Measurements from ENCODE around the gene ANKRD52.
A peak's percentile ranks its signal among the peaks of the same experiment; 100 is the strongest.
"Not testable (repeated sequence)": the region's sequence is repeated elsewhere in the genome, so short reads cannot be mapped to it uniquely, and the experiment has no call there.

The ANKRD52 gene

DNA sequence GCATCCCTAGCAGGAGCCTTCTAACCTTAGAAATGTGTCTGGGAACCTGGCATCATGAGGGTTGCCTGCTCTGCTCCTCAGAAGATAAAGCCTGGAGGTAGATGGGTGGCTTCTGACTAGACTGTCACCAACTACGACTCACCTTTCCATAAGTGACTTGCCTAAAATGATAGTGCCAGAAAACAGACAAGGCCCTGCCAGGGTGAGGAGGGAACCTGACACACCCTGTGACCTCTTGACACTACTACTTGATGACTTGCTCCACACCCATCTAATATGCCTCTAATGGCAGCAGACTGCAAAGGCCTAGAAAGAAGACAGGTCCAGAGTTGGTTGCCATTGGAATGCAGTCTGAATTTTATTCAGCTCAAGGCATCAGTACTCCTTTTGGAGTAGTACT, 45.8 kb downstream of the ANKRD52 start:
- DNase-seq (ENCODE audit: low read depth in 2 of 3, low spot score in 2 of 3) = no peak

DNA sequence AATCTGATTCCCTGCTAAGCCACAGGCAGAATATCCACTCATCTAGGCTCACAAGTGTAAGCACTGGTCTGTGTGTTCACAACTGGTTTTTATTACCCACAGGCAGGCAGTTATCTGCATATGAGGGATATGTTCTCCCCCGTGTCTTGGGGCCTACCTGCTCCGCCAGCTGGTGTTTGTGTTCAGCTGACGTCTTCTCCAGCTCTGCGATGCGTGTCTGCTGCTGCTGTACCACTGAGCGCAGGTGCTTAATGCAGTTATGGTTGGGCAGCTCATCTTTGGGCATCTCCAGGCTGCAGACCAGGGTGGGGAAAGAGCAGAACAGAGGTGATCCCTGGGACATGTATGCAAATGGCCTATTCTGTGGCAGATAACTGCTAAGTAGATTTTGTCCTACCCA, 50.2 kb downstream of the ANKRD52 start:
- no peak for DNase-seq (ENCODE audit: low read depth in 2 of 3, low spot score in 2 of 3)

DNA sequence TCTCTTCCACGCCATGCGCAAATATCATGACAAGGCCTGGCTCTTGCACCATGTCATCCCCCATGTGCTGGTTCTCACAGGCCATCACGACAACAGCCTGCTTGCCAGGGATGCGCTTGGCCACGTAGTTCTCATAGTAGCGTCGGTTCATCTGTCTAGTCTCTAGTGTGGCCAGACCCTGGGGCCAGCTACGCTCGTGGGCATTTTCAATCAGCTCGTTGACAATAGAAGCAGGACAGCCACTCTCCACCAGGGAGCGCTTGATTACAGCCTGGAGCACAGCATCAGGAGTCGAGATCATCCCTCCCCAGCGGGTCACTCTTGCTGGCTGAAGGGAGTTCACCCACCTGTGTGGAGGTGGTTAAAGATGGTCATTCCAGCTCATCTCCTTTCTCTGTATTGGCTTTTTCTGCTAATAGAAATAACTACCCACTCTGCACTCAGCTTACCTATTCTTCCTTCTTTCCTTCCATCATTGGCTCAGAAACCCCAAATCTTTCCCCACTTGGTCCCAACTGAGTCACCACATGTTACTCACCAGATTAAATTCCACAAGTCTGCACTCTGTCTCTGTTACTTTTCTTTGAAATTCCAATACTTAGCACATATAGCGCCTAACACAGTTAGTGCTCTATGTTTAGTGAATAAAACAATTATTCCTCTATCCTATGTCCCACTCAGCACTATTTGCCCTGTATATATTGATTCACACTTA, 51.6 kb downstream of the ANKRD52 start:
- no peak for DNase-seq (ENCODE audit: low read depth in 2 of 3, low spot score in 2 of 3)

DNA sequence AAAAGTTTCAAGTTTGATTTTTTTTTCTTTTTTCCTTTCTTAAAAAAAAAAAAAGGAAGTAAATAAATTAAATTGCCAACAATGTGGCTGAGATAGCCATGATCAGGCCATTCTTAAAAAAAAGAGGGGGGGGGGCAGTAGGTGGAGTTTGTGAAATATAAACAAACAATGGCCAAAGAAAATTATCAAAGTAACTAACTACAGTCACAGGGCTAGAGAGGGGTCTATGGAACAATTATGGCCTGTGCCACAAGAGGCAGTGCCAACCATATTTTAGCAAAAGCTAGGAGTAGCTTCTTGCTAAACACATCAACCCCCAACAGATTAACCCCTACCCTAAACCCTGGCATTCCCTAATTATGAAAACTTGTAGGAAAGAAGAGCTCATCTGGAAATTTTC, 52.7 kb downstream of the ANKRD52 start:
- DNase-seq (ENCODE audit: low read depth in 2 of 3, low spot score in 2 of 3) = no peak

DNA sequence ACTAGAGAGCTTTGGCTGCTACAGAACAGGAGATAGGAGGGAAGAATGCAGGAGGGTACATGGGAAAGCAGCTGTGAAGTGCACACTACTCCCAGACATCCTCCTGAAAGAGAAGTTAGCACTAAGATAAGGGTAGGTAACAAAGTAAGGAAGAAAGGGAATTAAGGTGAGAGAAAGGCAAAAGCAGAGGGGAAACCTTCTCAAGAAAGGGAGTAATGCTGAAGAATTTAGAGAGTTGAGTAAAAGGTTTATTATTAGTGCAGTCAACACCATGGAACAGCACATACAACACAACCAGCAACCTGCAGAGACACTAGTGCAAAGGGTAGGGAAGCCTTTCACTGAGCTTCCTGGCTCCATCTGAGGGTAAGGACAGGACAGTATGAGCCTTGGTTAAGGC, 53.9 kb downstream of the ANKRD52 start:
- DNase-seq (ENCODE audit: low read depth in 2 of 3, low spot score in 2 of 3) = no peak

DNA sequence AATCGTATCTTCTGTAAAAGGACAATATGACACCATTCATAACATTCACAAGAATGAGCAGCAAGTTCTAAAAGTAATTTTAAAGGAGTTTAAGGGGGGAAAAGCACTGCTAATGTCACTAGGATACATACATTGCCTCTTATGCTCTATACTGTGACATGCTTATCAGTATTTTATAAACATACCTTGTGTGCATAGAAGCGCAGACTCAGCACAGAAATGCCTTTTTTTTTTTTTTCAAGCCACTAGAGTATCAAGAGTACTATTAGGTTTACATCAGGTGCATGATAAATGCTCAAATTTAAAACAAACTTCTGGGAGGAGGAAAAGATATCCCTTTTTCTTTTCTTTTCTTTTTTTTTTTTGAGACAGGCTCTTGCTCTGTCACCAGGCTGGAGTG, 55.3 kb downstream of the ANKRD52 start:
- no peak for DNase-seq (ENCODE audit: low read depth in 2 of 3, low spot score in 2 of 3)

DNA sequence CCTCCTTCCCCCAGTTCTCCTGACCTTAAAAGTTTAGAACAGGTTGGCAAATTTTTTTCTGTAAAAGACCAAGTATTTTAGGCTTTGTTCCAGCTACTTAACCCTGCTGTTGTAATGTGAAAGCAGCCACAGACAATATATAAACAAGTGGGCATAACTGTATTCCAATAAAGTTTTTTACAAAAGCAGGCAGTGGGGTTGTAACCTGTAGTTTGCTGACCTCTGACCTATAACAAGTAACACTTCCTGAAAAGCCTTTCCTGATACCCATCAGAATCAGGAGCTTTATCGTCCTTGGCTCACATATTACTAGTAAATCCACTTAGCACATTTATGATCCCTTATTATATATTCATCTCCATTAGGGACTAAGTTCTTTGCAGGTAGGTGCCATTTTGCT, 55.8 kb downstream of the ANKRD52 start:
- DNase-seq (ENCODE audit: low read depth in 2 of 3, low spot score in 2 of 3) = no peak

DNA sequence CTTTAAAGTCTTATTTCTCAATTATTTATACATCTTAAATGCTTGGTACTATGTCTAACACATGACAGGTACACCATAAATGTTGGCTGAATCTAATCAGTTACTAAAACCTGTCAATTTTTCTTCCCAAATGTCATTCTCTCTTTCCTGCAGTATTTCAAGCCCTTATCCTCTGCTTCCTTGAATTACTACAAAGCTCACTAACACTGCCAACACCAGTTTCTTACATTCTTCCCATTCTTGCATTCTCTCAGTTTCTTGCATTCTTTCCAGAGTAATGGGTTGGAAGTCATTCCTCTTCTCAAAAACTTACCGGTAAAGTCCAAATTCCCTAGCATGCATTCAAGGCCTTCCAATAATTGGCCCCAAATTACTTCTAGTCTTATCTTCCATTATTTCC, 59.3 kb downstream of the ANKRD52 start:
- DNase-seq (ENCODE audit: low read depth in 2 of 3, low spot score in 2 of 3) = no peak

DNA sequence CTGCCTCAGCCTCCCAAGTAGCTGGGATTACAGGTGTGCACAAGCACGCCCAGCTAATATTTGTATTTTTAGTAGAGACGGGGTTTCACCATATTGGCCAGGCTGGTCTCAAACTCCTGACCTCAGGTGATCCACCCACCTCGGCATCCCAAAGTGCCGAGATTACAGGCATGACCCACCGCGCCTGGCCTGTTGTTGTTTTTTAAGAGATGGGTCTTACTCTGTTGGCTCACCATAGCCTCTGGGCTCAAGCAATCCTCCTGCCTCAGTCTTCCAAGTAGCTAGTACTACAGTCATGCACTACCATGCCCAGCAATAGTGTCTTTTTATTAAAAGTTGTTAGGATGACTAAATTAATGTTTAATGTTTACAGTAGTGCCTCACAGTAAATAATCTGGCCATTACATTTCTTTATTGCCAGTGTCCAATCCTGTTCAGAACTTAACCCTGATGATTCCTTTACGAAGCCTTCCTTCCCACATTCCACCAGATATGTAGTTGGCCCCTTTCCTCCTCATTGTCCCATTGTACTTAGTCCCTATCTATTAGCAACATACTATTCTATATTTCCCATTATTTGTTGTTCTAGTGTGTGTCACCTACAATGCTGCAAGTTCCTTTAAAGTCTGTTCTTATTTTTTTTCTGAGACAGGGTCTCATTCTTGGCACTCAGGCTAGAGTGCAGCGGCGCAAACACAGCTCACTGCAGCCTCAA, 60.1 kb downstream of the ANKRD52 start:
- no peak for DNase-seq (ENCODE audit: low read depth in 2 of 3, low spot score in 2 of 3)

DNA sequence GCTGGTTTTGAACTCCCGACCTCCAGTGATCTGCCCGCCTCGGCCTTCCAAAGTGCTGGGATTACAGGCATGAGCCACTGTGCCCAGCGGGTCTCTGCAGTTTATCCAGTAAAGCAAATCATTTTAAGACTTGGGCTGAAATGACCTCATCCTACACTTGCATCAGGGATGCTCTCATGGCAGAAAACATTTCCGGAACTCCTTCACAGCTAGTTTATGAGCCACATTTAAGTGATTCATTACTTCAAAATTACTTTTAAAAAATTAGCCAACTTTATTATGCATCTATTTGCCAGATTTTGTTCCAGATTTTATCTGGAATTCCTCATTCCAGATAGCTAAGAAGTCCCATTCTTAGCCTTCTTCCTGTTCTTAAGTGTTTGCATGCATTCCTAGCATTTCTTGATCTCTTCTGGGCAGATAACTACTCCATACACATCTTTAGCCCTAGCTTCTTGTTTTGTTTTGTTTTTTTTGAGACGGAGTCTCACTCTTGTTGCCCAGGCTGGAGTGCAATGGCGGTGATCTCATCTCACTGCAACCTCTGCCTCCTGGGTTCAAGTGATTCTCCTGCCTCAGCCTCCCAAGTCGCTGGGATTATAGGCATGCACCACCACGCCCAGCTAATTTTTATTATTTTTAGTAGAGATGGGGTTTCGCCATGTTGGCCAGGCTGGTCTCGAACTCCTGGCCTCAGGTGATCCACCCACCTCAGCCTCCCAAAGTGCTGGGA, 61.2 kb downstream of the ANKRD52 start:
- not testable (repeated sequence) for DNase-seq (ENCODE audit: low read depth in 2 of 3, low spot score in 2 of 3)

DNA sequence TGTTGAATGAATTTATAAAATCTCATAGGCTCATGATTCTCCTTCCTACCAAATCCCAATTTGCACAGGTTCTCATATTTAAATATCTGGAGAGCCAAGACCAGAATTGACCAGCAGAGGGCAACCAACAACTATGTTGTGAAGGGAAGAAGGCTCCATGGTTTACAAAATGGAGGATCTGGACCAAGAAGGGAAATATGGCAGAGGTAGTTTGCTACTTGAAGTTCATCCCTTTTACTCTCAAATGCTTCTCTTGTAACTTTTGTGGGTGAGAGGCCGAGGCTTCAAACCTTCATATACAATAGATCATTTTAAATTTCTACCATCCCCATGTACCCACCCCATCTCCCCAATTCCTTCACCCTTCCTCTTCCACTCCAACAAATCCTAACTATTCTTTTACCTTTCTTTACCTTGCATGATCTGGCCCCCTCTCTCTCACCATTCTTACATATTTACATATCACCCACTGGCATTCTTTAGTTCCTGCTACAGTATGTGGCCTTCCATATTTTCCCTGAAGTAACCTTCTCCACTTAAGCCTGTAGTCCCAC, 65.1 kb downstream of the ANKRD52 start:
- DNase-seq (ENCODE audit: low read depth in 2 of 3, low spot score in 2 of 3) = peak in 1 of 3 experiments; percentile 33

DNA sequence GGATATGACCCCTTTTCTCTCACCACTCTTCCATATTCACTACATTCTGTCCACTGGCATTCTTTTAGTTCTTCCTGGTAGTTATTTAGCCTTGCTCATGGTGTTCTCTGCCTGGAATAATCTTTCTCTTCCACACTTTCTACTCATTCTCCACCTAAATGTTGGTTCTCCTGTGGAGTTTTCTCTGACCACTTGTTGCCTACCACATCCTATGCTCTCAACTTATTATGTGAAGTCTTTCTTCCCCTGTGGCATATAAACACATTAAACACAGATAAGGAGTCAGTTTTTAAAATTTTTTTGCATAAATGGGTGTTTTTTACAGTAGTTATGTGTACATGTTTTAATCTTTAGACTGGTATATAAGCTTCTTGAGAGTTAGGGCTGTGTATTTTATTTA, 65.6 kb downstream of the ANKRD52 start:
- DNase-seq (ENCODE audit: low read depth in 2 of 3, low spot score in 2 of 3) = no peak

DNA sequence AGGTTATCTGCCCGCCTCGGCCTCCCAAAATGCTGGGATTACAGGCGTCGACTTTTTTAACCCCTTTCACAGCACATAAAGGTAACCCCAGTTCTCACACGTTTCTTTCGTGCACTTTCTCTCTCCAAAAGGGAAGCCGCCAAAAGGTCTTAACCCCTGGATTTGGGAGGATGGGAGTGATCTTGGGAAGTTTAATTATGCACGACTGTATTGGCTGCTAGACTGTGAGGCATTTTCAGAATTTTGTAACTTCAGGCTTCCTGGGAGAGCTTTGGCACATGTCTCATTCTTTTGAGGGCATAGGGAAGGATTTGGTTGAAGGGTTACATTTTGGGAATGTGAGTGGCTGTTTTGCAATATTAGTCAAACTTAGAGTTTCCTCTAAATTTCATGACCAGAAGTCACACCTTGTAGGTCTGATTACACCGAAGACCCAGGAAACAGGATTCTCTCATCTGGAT, 67.5 kb downstream of the ANKRD52 start:
- DNase-seq (ENCODE audit: low read depth in 2 of 3, low spot score in 2 of 3) = no peak

DNA sequence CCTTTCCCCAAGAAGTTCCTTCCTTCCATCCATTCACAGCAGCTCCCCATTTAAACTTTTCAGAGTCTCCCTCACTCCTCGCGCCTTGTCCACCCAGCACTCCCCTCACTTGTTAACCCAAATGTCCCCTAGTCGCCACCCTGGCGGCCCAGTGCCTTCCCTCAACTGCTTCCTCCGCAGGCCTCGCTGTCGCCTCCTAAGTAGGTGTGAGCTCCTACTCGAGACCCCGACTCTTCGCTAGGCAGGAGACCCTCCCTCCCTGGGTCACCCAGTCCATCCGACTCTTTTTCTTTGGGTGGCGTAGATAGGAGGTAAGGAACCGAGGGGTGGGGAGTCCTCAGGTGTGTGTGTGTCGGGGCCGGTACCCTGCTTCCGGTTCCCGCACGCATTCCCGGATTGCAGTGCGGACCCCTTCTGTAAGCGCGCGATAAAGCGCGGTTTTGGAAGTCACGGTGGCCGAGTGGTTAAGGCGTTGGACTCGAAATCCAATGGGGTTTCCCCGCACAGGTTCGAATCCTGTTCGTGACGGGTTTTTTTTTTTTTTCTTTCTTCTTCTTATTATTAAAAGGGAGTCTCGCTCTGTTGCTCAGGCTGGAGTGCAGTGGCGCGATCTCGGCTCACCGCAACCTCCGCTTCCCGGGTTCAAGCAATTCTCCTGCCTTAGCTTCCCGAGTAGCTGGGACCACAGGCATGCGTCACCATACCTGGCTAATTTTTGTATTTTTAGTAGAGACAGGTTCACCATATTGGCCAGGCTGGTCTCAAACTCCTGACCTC, 68.1 kb downstream of the ANKRD52 start:
- DNase-seq (ENCODE audit: low read depth in 2 of 3, low spot score in 2 of 3) = peak; percentile 81 to 99 (median 98)

DNA sequence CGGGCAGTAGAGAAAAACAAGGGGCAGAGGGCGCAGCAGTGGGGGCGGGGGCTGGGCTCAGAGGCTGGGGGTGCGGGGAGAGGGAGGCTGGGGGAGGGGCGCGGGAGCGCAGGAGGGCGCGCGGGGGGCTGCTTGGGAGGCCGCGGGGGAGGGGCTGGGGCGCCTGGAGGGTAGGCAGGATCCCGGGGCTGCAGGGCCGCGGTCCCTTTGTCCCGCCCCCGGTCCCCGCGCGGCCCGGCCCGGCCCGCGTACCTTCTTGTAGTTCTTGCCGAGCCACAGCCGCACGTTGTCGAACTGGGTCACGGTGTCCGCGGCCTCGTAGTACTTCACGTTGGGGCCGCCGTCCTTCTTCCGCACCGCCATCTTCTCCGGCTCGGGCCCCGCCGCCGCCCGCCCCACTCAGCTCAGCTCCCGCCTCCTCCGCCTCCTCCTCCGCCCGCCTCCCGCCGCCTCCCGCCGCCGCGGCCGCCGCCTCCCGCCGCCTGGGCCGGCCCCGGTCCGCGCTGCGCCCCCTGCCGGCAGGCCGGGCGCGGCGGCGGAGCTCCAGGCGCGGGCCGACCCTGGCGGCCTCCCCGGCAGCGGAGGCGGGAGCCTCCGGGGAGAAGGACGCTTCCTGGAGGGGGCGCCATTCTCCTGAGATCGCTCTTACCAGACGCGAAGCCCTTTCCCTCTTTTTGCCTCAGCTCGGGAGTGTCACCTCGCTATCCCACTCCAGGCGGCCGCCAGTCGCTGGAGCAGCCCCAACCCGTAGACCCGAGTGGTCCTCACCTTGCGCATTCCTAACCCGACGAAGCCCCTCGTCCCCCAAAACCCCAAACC, 68.9 kb downstream of the ANKRD52 start, which contains the start of gene SMARCC2:
SMARCC2 (minus strand) TSS at position 385 of the 819 bp plus-strand sequence; CDS start at position 363, 22 bp downstream.
- DNase-seq (ENCODE audit: low read depth in 2 of 3, low spot score in 2 of 3) = peak; percentile 66 to 74 (median 73)

DNA sequence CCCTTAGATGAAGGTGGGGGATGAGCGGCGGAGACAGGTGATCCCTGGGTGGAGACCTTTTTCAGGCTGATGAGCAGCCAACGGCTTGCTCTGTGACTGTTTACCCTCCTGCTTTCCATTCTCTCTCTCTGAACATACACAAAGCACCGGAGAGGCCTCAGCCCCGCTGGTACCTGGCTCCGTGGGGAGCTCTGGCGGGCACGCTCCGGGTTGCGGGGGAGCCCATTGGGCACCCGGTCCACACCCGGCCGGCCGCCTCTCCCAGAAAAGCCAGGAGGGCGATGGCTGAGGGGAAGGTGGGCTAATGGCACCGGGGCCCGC, 69.4 kb downstream of the ANKRD52 start:
- peak in 1 of 3 experiments; percentile 10 for DNase-seq (ENCODE audit: low read depth in 2 of 3, low spot score in 2 of 3)

DNA sequence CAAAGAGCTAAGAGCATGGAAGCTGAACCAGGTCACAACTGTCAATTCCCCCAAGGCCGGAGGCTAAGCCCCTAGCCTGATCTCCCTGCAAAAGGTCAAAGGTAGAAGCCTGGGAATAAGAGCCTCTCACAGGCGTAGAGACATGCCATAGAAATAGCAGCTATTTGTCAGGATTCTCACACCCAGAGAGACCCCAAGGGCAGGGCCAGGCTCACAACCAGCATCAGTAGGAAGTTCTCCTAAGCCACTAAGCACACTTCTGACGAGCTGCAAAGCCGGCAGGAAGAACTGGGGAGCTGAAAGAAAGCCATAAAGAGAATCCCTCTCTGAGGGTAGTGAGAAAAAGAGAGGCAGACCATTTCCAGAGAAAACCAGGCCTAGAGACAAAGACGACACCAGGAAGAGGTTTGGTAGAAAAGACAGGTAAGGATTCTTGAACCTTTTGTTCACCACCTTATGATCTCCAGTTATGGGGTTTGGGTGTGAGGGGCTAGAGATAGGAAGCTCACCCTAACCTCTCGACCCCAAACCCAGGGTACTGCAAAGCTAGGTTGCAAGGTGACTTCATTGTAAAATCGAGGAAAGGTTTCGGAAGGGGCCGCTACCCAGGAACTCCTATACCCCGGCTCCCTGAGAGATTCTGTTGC, 69.9 kb downstream of the ANKRD52 start:
- no peak for DNase-seq (ENCODE audit: low read depth in 2 of 3, low spot score in 2 of 3)

Measured in activated CD8-positive, alpha-beta memory T cell treated with anti-CD3 and anti-CD28 coated beads for 48 hours (primary cell).